HepG2 (cell line): ENCODE data around the gene POLDIP3. TPM values are rescaled to one million over a fixed set of nuclear protein-coding genes. Genes with fewer than 3 reads are reported as not detected.

Experiments used
- ARNT ChIP-seq: fragments of 450-650 bp; IDR thresholded peaks from 2 replicates; pipeline ENCODE4 v1.6.1; 2017
- ESRRA ChIP-seq: sonication (generic); formaldehyde crosslinking; IDR thresholded peaks from 2 replicates; pipeline ENCODE4 v1.5.1; 2020; ENCODE audit warnings: mild to moderate bottlenecking, low read depth, missing genetic modification reagents
- ETS1 ChIP-seq: sonication (generic); formaldehyde crosslinking; IDR thresholded peaks from 2 replicates; pipeline ENCODE4 v1.4.0; 2020; ENCODE audit warnings: missing genetic modification reagents
- FOSL1 ChIP-seq: sonication (generic); formaldehyde crosslinking; IDR thresholded peaks from 2 replicates; pipeline ENCODE4 v1.9.0; 2021; ENCODE audit warnings: missing genetic modification reagents, borderline replicate concordance
- GFI1 ChIP-seq: sonication (generic); formaldehyde crosslinking; IDR thresholded peaks from 2 replicates; pipeline ENCODE4 v1.5.0; 2020; ENCODE audit warnings: missing genetic modification reagents, mild to moderate bottlenecking, borderline replicate concordance
- MTA1 ChIP-seq: sonication (generic); formaldehyde crosslinking; IDR thresholded peaks from 2 replicates; pipeline ENCODE4 v1.4.0; 2020; ENCODE audit warnings: missing genetic modification reagents, mild to moderate bottlenecking, borderline replicate concordance
- TFAP4 ChIP-seq: sonication (generic); IDR thresholded peaks from 2 replicates; pipeline ENCODE4 v1.6.1; 2016; ENCODE audit warnings: low read depth, borderline replicate concordance
- THAP9 ChIP-seq: sonication (generic); formaldehyde crosslinking; IDR thresholded peaks from 2 replicates; pipeline ENCODE4; 2020; ENCODE audit warnings: missing genetic modification reagents, mild to moderate bottlenecking, borderline replicate concordance
- ZBTB34 ChIP-seq: sonication (generic); formaldehyde crosslinking; IDR thresholded peaks from 2 replicates; pipeline ENCODE4 v1.8.0; 2022; ENCODE audit warnings: mild to moderate bottlenecking, missing genetic modification reagents
- ZFX ChIP-seq: sonication (generic); formaldehyde crosslinking; IDR thresholded peaks from 2 replicates; pipeline ENCODE4 v1.4.0; 2020; ENCODE audit warnings: mild to moderate bottlenecking, low read depth, missing genetic modification reagents, moderate library complexity
- ZFYVE20 ChIP-seq: sonication (generic); formaldehyde crosslinking; IDR thresholded peaks from 2 replicates; pipeline ENCODE4 v1.8.0; 2023; ENCODE audit warnings: low read depth, mild to moderate bottlenecking, moderate library complexity, missing genetic modification reagents, borderline replicate concordance
- ZNF18 ChIP-seq: sonication (generic); formaldehyde crosslinking; IDR thresholded peaks from 2 replicates; pipeline ENCODE4 v1.8.0; 2022; ENCODE audit warnings: mild to moderate bottlenecking, missing genetic modification reagents; ENCODE audit not compliant: insufficient replicate concordance
- ZNF335 ChIP-seq: sonication (generic); formaldehyde crosslinking; IDR thresholded peaks from 2 replicates; pipeline ENCODE4 v1.4.0; 2020; ENCODE audit warnings: missing genetic modification reagents
- ZNF33A ChIP-seq: sonication (generic); formaldehyde crosslinking; IDR thresholded peaks from 2 replicates; pipeline ENCODE4 v1.5.1; 2020; ENCODE audit warnings: missing genetic modification reagents, mild to moderate bottlenecking, moderate library complexity, borderline replicate concordance
- ZNF549 ChIP-seq: sonication (generic); formaldehyde crosslinking; IDR thresholded peaks from 2 replicates; pipeline ENCODE4 v1.5.0; 2020; ENCODE audit warnings: missing genetic modification reagents
- ZNF556 ChIP-seq: sonication (generic); formaldehyde crosslinking; IDR thresholded peaks from 2 replicates; pipeline ENCODE4 v1.4.0; 2020; ENCODE audit warnings: mild to moderate bottlenecking, missing genetic modification reagents, borderline replicate concordance
- polyA plus RNA-seq, 8 experiments: library from polyadenylated mRNA; depleted of rRNA in 3 of 8; stranded (reverse) in 7 of 8; unstranded in 1 of 8; fragments of >200 nt; fragmentation: Illumina TruSeq in 4 of 8; extraction: Trizol in 4 of 8; gene quantifications; 2 replicates each; pipeline versions ENCODE4 v1.2.1 to v1.2.3, GENCODE V29; 2011 to 2016; ENCODE audit warnings: low read depth in 4 of 8, missing spikeins in 1 of 8, mixed read lengths in 1 of 8; ENCODE audit not compliant: insufficient read depth in 1 of 8
- total RNA-seq, 5 experiments: library from RNA; depleted of rRNA; stranded (reverse); fragments of >200 nt; fragmentation: Illumina TruSeq; extraction: Trizol; gene quantifications; 2 replicates each; pipeline ENCODE4 v1.2.3, GENCODE V29; 2016; ENCODE audit warnings: low read depth in 1 of 5

The POLDIP3 gene
- total and polyA plus RNA-seq, 2 of the 13 experiments (the other 11 are each of a cell fraction or from before 2014, with no cell fraction given) = 45.8 to 47.4 TPM

- TF ChIP-seq ZFX (CRISPR knock-in tag) (peak; percentile 59), ZBTB34 (peak; percentile 64), ZFYVE20 (CRISPR knock-in tag) (no peak), ZNF556 (CRISPR knock-in tag) (peak; percentile 38; the same call in 1 of the 2 replicates), ZNF18 (CRISPR knock-in tag) (peak; percentile 86), ESRRA (CRISPR knock-in tag) (0 out of 2 replicates have a peak, but pooled peaks have one; percentile 75), MTA1 (0 out of 2 replicates have a peak, but pooled peaks have one; percentile 43), FOSL1 (CRISPR knock-in tag) (no peak), ZNF33A (CRISPR knock-in tag) (no peak), ETS1 (CRISPR knock-in tag) (no peak), TFAP4 (peak; percentile 36; the same call in 1 of the 2 replicates), GFI1 (CRISPR knock-in tag) (peak; percentile 53; the same call in 1 of the 2 replicates), ZNF549 (CRISPR knock-in tag) (no peak), ZNF335 (CRISPR knock-in tag) (no peak), THAP9 (no peak), ARNT (no peak)
Observed at GRCh38 chr22:42641801-42642413, 27.2 kb upstream of the POLDIP3 start (continued).
